ENCODE data around the gene C1QTNF1.
A peak's percentile ranks its signal among the peaks of the same experiment; 100 is the strongest.

Gene C1QTNF1

GRCh38 chr17:79023886-79024771 is at the start of gene C1QTNF1:
Gene C1QTNF1, plus strand, starts transcription at chr17:79024169. Its CDS starts 19,800 bp downstream, at chr17:79043969.
- DNase-seq, result no peak

GRCh38 chr17:78974635-78975591 is 49.1 kb upstream of the C1QTNF1 start:
- peak; percentile 61 for DNase-seq

GRCh38 chr17:78976907-78977680 is 46.9 kb upstream of the C1QTNF1 start:
- DNase-seq, result no peak

GRCh38 chr17:78977681-78977943 is 46.4 kb upstream of the C1QTNF1 start:
- no peak for DNase-seq

GRCh38 chr17:78977997-78978973 is 45.7 kb upstream of the C1QTNF1 start:
- DNase-seq, result no peak

- peak; percentile 2 for DNase-seq
Observed at GRCh38 chr17:78979780-78980623, 44.0 kb upstream of the C1QTNF1 start, which contains the start of gene LGALS3BP. Gene LGALS3BP, minus strand, starts transcription at chr17:78979923. Its CDS starts 2,732 bp downstream, at chr17:78977191.

GRCh38 chr17:78980624-78980972 is 43.4 kb upstream of the C1QTNF1 start:
- DNase-seq, result no peak

- DNase-seq, result no peak
Observed at GRCh38 chr17:78981010-78981888, 42.7 kb upstream of the C1QTNF1 start.

GRCh38 chr17:78985395-78985794 is 38.6 kb upstream of the C1QTNF1 start:
- no peak for DNase-seq

GRCh38 chr17:78986048-78986648 is 37.8 kb upstream of the C1QTNF1 start:
- peak; percentile 83 for DNase-seq

- DNase-seq, result peak; percentile 74
Observed at GRCh38 chr17:78986649-78987328, 37.2 kb upstream of the C1QTNF1 start.

GRCh38 chr17:78988152-78988551 is 35.8 kb upstream of the C1QTNF1 start:
- DNase-seq, result peak; percentile 6

GRCh38 chr17:78990349-78991016 is 33.5 kb upstream of the C1QTNF1 start:
- DNase-seq, result no peak

- no peak for DNase-seq
Observed at GRCh38 chr17:78991017-78991738, 32.8 kb upstream of the C1QTNF1 start.

GRCh38 chr17:78991906-78992532 is 31.9 kb upstream of the C1QTNF1 start:
- DNase-seq, result no peak

- no peak for DNase-seq
Observed at GRCh38 chr17:78992542-78993212, 31.3 kb upstream of the C1QTNF1 start.
